Measurements from ENCODE around the gene SRCAP. TPM values are rescaled to one million over a fixed set of nuclear protein-coding genes. Genes with fewer than 3 reads are reported as not detected.
A peak's percentile ranks its signal among the peaks of the same experiment; 100 is the strongest.

SRCAP gene
- total RNA-seq, 5 donors from 2014 or later (not counting 1 experiment from before 2014, with no cell fraction given) = 82.8 to 124 (median 114) TPM

DNA sequence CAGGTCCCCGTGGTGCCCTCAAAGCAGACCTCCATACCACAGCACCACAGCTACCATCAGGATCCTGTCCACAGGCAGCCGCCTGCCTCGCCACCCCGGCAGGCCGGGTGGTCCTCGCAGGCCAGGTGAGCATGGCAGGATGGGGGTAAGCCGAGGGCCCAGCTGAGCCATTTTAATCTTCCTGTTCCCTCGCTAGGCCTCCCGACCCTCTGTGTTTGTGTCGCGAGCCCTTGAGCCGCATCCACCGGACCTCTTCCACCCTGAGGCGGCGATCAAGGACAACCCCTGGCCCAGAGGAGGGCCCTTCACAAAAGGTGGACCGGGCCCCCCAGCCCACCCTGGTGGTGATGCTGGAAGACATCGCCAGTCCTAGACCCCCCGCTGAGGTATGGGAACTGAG, 46.3 kb upstream of the SRCAP start:
- H3K4me3 Mint-ChIP-seq = peak overlapping the region; percentile 78 to 92 (median 82)
- ChIA-PET CTCF (no interaction called here), POLR2A (no interaction called here)

DNA sequence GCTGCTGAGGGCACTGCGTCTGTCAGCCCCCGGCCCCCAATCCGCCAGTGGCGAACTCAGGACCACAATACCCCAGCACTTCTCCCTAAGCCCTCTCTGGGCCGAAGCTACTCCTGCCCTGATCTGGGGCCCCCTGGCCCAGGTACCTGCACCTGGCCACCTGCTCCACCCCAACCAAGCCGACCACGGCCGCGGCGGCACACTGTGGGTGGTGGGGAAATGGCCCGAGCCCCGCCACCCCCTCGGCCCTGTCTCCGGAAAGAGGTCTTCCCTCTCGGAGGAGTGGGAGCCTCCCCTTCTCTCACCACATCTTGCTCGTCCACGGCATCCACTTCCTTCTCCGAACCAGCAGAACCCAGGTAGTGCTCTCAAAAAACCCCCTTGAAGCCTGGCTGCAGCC, 44.1 kb upstream of the SRCAP start:
- Histone ChIP-seq H3K27ac (ENCODE audit: low read length) (no peak overlapping the region), H3K36me3 (ENCODE audit: control insufficient read depth in 2 of 2, extremely low read depth in 1 of 2, insufficient read depth in 1 of 2, low read length in 1 of 2) (peaks cover 12 to 51% of the 10 kb centered on the region in 2 donors), H3K4me3 (ENCODE audit: control insufficient read depth in 1 of 2, extremely low read depth in 1 of 2, low read length in 1 of 2) (no peak overlapping the region), H3K9me3 (no peaks in the 10 kb centered on the region), H3K4me1 (ENCODE audit: control insufficient read depth in 1 of 2, extremely low read depth in 1 of 2, insufficient read depth in 2 of 2, low read length in 2 of 2) (peaks cover 12 to 41% of the 10 kb centered on the region in 2 experiments), H3K27me3 (replicated peaks in 1 of 2; ENCODE audit: control insufficient read depth in 2 of 2, extremely low read depth in 1 of 2, insufficient read depth in 2 of 2, low read length in 1 of 2) (no peaks in the 10 kb centered on the region)
- Mint-ChIP-seq H3K4me1 (peaks cover 41 to 43% (median 42%) of the 10 kb centered on the region in 3 donors), H3K36me3 (peaks cover 22% of the 10 kb centered on the region), H3K27me3 (no peaks in the 10 kb centered on the region), H3K4me3 (no peak overlapping the region), H3K9me3 (no peaks in the 10 kb centered on the region), H3K27ac (no peak overlapping the region)
- WGBS (ENCODE audit: insufficient coverage) = 93% methylated on average over 7 of the region's 18 CpGs
- POLR2A ChIA-PET = interaction anchor here in 1 of 2 donors (0.7 kb wide), 1 partner anchor 103 kb away, joined by 3 read pairs; no protein-coding TSS in a partner anchor
- DNase-seq = no peak
- ATAC-seq (replicated peaks in 1 of 4) = no peak
- CTCF ChIA-PET = no interaction called here

More for the DNA sequence above, 46.3 kb upstream of the SRCAP start:
- peaks cover 12 to 51% of the 10 kb centered on the region in 2 donors for H3K36me3 ChIP-seq (ENCODE audit: control insufficient read depth in 2 of 2, extremely low read depth in 1 of 2, insufficient read depth in 1 of 2, low read length in 1 of 2)
- WGBS (ENCODE audit: insufficient coverage) = 96% methylated on average over 18 of the region's 18 CpGs
- H3K27me3 ChIP-seq (replicated peaks in 1 of 2; ENCODE audit: control insufficient read depth in 2 of 2, extremely low read depth in 1 of 2, insufficient read depth in 2 of 2, low read length in 1 of 2) = no peaks in the 10 kb centered on the region
- no peak overlapping the region for H3K4me3 ChIP-seq (ENCODE audit: control insufficient read depth in 1 of 2, extremely low read depth in 1 of 2, low read length in 1 of 2)
- H3K4me1 ChIP-seq (ENCODE audit: control insufficient read depth in 1 of 2, extremely low read depth in 1 of 2, insufficient read depth in 2 of 2, low read length in 2 of 2) = peaks cover 12 to 46% of the 10 kb centered on the region in 2 experiments
- Mint-ChIP-seq H3K4me1 (peaks cover 43 to 45% (median 45%) of the 10 kb centered on the region in 3 donors), H3K27ac (peak overlapping the region; percentile 80 to 81), H3K36me3 (peaks cover 22% of the 10 kb centered on the region), H3K27me3 (no peaks in the 10 kb centered on the region), H3K9me3 (no peaks in the 10 kb centered on the region)
- H3K9me3 ChIP-seq = no peaks in the 10 kb centered on the region
- H3K27ac ChIP-seq (ENCODE audit: low read length) = no peak overlapping the region
- no peak for ATAC-seq (replicated peaks in 1 of 4)
- DNase-seq = no peak

DNA sequence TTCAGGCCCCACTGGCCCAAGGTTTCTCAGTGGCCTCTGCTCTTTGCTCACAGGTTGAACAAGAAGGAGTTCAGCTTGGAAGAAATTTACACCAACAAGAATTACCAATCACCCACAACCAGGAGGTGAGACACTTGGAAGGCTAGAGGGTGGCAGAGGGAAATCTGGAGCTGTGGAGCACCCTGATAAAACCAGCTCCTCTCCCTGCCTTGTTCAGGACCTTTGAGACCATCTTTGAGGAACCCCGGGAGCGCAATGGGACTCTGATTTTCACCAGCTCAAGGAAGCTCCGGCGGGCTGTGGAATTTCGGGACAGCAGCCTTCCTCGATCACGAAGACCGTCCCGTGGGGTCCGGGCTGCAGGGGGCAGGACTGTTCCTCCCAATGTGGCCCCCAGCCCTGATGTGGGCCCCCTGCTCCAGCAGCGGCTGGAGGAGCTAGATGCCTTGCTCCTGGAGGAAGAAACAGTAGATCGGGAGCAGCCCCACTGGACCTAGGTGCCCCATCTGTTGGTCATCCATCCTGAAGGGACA, 43.1 kb upstream of the SRCAP start:
- Histone ChIP-seq H3K9me3 (no peaks in the 10 kb centered on the region), H3K27ac (ENCODE audit: low read length) (no peak overlapping the region), H3K4me3 (ENCODE audit: control insufficient read depth in 1 of 2, extremely low read depth in 1 of 2, low read length in 1 of 2) (no peak overlapping the region), H3K4me1 (ENCODE audit: control insufficient read depth in 1 of 2, extremely low read depth in 1 of 2, insufficient read depth in 2 of 2, low read length in 2 of 2) (peaks cover 12 to 46% of the 10 kb centered on the region in 2 experiments), H3K27me3 (replicated peaks in 1 of 2; ENCODE audit: control insufficient read depth in 2 of 2, extremely low read depth in 1 of 2, insufficient read depth in 2 of 2, low read length in 1 of 2) (no peaks in the 10 kb centered on the region), H3K36me3 (ENCODE audit: control insufficient read depth in 2 of 2, extremely low read depth in 1 of 2, insufficient read depth in 1 of 2, low read length in 1 of 2) (peaks cover 12 to 53% of the 10 kb centered on the region in 2 donors)
- WGBS (ENCODE audit: insufficient coverage) = over 99% methylated on average over 11 of the region's 12 CpGs
- ChIA-PET CTCF (interaction anchor here in 1 of 2 donors (0.6 kb wide), 1 partner anchor 38 kb away, joined by 6 read pairs; no protein-coding TSS in a partner anchor), POLR2A (interaction anchor here (0.5 to 0.6 kb wide), 2 partner anchors 33 to 76 kb away, joined by 3 to 24 read pairs; no protein-coding TSS in a partner anchor)
- Mint-ChIP-seq H3K4me1 (peaks cover 38 to 41% (median 39%) of the 10 kb centered on the region in 3 donors), H3K27ac (peak overlapping the region; percentile 61 to 78), H3K27me3 (no peaks in the 10 kb centered on the region), H3K36me3 (peaks cover 24% of the 10 kb centered on the region), H3K9me3 (no peaks in the 10 kb centered on the region), H3K4me3 (peak overlapping the region in 1 of 3 donors; percentile 22)
- DNase-seq (no peak), ATAC-seq (replicated peaks in 1 of 4) (no peak)

DNA sequence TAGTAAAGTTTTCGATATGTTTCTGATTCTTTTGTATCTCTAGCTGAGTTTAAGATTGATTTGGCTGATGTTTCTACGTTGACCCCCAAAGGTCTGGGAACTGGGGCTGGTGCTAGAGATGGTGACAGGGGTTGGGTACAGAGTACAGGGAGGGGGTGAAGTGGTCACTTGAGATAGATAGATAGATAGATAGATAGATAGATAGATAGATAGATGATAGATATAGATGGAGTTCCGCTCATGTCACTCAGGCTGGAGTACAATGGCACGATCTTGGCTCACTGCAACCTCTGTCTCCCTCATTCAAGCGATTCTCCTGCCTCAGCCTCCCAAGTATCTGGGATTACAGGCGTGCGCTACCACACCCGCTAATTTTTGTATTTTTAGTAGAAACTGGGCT, 42.6 kb upstream of the SRCAP start:
- ATAC-seq (replicated peaks in 1 of 4) = no peak
- POLR2A ChIA-PET = interaction anchor here in 1 of 2 donors (0.5 kb wide), 1 partner anchor 76 kb away, joined by 3 read pairs; no protein-coding TSS in a partner anchor
- H3K9me3 ChIP-seq = no peaks in the 10 kb centered on the region
- H3K4me3 Mint-ChIP-seq = peak overlapping the region in 1 of 3 donors; percentile 22
- peaks cover 29% of the 10 kb centered on the region for H3K36me3 Mint-ChIP-seq
- peak overlapping the region; percentile 61 to 78 for H3K27ac Mint-ChIP-seq
- DNase-seq = no peak
- H3K27me3 ChIP-seq (replicated peaks in 1 of 2; ENCODE audit: control insufficient read depth in 2 of 2, extremely low read depth in 1 of 2, insufficient read depth in 2 of 2, low read length in 1 of 2) = no peaks in the 10 kb centered on the region
- 96% methylated on average over 4 of the region's 8 CpGs for WGBS (ENCODE audit: insufficient coverage)
- H3K27ac ChIP-seq (ENCODE audit: low read length) = peak overlapping the region; percentile 88
- no peaks in the 10 kb centered on the region for H3K27me3 Mint-ChIP-seq
- H3K4me3 ChIP-seq (ENCODE audit: control insufficient read depth in 1 of 2, extremely low read depth in 1 of 2, low read length in 1 of 2) = no peak overlapping the region
- H3K4me1 ChIP-seq (ENCODE audit: control insufficient read depth in 1 of 2, extremely low read depth in 1 of 2, insufficient read depth in 2 of 2, low read length in 2 of 2) = peaks cover 17 to 51% of the 10 kb centered on the region in 2 experiments
- peaks cover 41 to 44% (median 44%) of the 10 kb centered on the region in 3 donors for H3K4me1 Mint-ChIP-seq
- CTCF ChIA-PET = interaction anchor here (0.6 kb wide), 2 partner anchors 30 to 38 kb away, joined by 5 to 6 read pairs; no protein-coding TSS in a partner anchor
- peaks cover 12 to 58% of the 10 kb centered on the region in 2 donors for H3K36me3 ChIP-seq (ENCODE audit: control insufficient read depth in 2 of 2, extremely low read depth in 1 of 2, insufficient read depth in 1 of 2, low read length in 1 of 2)
- no peaks in the 10 kb centered on the region for H3K9me3 Mint-ChIP-seq

DNA sequence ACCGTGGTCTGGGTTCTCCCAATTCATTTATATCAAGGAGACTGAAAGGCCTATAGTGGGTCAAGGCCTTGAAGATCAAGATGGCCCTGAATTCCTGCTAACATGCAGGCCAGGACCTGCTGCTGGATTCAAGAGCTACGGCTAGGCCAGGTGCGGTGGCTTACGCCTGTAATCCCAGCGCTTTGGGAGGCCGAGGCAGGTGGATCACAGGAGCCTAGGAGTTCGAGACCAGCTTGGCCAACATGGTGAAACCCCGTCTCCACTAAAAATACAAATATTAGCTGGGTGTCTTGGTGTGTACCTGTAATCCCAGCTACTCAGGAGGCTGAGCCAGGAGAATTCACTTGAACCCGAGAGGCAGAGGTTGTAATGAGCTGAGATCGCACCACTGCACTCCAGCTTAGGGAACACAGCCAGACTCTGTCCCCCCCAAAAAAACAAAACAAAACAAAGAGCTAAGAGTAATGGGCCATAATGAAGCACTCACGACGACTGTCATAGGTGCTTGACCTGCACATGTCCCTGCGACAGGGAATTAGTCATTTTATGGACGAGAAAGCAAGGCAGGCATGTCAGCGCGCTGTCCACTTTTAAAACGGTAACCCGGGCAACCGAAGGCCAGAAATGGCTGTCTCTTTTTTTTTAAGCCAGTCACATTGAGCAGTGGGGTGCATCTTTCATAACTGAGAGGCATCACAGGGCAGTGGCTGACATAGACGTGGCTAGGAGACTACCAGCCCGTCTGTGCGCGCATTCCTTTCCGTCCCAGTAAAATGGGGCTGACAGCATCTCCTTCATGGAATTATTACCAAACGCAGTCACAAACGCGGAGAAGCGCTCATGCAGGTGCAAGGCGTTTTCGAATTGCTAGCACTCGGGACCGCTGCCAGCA, 41.8 kb upstream of the SRCAP start:
- DNase-seq = no peak
- H3K4me1 Mint-ChIP-seq = peaks cover 42 to 46% (median 45%) of the 10 kb centered on the region in 3 donors
- H3K27ac Mint-ChIP-seq = peak overlapping the region; percentile 85 to 90
- H3K4me3 ChIP-seq (ENCODE audit: control insufficient read depth in 1 of 2, extremely low read depth in 1 of 2, low read length in 1 of 2) = peak overlapping the region; percentile 33 to 49
- WGBS (ENCODE audit: insufficient coverage) = 35% methylated on average over 26 of the region's 32 CpGs
- peak overlapping the region; percentile 88 for H3K27ac ChIP-seq (ENCODE audit: low read length)
- peaks cover 18 to 61% of the 10 kb centered on the region in 2 donors for H3K36me3 ChIP-seq (ENCODE audit: control insufficient read depth in 2 of 2, extremely low read depth in 1 of 2, insufficient read depth in 1 of 2, low read length in 1 of 2)
- H3K27me3 ChIP-seq (replicated peaks in 1 of 2; ENCODE audit: control insufficient read depth in 2 of 2, extremely low read depth in 1 of 2, insufficient read depth in 2 of 2, low read length in 1 of 2) = no peaks in the 10 kb centered on the region
- no peaks in the 10 kb centered on the region for H3K9me3 ChIP-seq
- ChIA-PET CTCF (interaction anchor here in 1 of 2 donors (0.6 kb wide), 1 partner anchor 31 kb away, joined by 5 read pairs; no protein-coding TSS in a partner anchor), POLR2A (interaction anchor here in 1 of 2 donors (0.6 kb wide), 1 partner anchor 208 kb away, joined by 5 read pairs; no protein-coding TSS in a partner anchor)
- ATAC-seq (replicated peaks in 1 of 4) = no peak
- H3K4me3 Mint-ChIP-seq = peak overlapping the region; percentile 63 to 98 (median 71)
- H3K4me1 ChIP-seq (ENCODE audit: control insufficient read depth in 1 of 2, extremely low read depth in 1 of 2, insufficient read depth in 2 of 2, low read length in 2 of 2) = peaks cover 20 to 52% of the 10 kb centered on the region in 2 experiments
- no peaks in the 10 kb centered on the region for H3K27me3 Mint-ChIP-seq
- H3K9me3 Mint-ChIP-seq = no peaks in the 10 kb centered on the region
- H3K36me3 Mint-ChIP-seq = peaks cover 37% of the 10 kb centered on the region
